Fibroblast of lung (primary cell): Measurements from ENCODE around the gene ELOVL5.

Source experiments
- EZH2 ChIP-seq: IDR thresholded peaks from 2 replicates; pipeline ENCODE4 v1.5.1; 2012; ENCODE audit warnings: low read length, control low read depth, mild to moderate bottlenecking; ENCODE audit errors: missing control alignments
- TF ChIP-seq, protein P1 (sequence below), 2 donors: IDR thresholded peaks in 1 of 2; conservative IDR thresholded peaks in 1 of 2; 1 replicate in 1 of 2; 2 replicates in 1 of 2; pipeline ENCODE4 v1.5.1; 2011 to 2012; ENCODE audit warnings: low read length in 2 of 2, control low read depth in 1 of 2, inconsistent platforms in 1 of 2, low read depth in 1 of 2, mild to moderate bottlenecking in 1 of 2

- TF ChIP-seq, protein P1, sequence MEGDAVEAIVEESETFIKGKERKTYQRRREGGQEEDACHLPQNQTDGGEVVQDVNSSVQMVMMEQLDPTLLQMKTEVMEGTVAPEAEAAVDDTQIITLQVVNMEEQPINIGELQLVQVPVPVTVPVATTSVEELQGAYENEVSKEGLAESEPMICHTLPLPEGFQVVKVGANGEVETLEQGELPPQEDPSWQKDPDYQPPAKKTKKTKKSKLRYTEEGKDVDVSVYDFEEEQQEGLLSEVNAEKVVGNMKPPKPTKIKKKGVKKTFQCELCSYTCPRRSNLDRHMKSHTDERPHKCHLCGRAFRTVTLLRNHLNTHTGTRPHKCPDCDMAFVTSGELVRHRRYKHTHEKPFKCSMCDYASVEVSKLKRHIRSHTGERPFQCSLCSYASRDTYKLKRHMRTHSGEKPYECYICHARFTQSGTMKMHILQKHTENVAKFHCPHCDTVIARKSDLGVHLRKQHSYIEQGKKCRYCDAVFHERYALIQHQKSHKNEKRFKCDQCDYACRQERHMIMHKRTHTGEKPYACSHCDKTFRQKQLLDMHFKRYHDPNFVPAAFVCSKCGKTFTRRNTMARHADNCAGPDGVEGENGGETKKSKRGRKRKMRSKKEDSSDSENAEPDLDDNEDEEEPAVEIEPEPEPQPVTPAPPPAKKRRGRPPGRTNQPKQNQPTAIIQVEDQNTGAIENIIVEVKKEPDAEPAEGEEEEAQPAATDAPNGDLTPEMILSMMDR (conservative IDR thresholded peaks at IDR 0.05 in 1 of 2, IDR thresholded peaks at IDR 0.05 in 1 of 2; ENCODE audit: low read depth in 1 of 2, low read length in 2 of 2), result no peak
- no peak for TF ChIP-seq EZH2
These were observed 3.8 kb downstream of the ELOVL5 start for GRCh38 chr6:53344969-53345368.
